ENCODE data around the gene ROBO1.
"Not testable (repeated sequence)": the region's sequence is repeated elsewhere in the genome, so short reads cannot be mapped to it uniquely, and the experiment has no call there.

Gene ROBO1

GRCh38 chr3:79236496-79236895 lies 531.3 kb downstream of the ROBO1 start:
- DNase-seq (ENCODE audit: low spot score): no peak

- DNase-seq (ENCODE audit: low spot score): no peak
Measured at GRCh38 chr3:79233431-79234060, 534.3 kb downstream of the ROBO1 start.

GRCh38 chr3:79230266-79230665 lies 537.5 kb downstream of the ROBO1 start:
- no peak for DNase-seq (ENCODE audit: low spot score)

GRCh38 chr3:79217096-79217495 lies 550.7 kb downstream of the ROBO1 start:
- no peak for DNase-seq (ENCODE audit: low spot score)

GRCh38 chr3:79215286-79215685 lies 552.5 kb downstream of the ROBO1 start:
- no peak for DNase-seq (ENCODE audit: low spot score)

GRCh38 chr3:79211586-79212359 lies 556.0 kb downstream of the ROBO1 start:
- DNase-seq (ENCODE audit: low spot score): no peak

- DNase-seq (ENCODE audit: low spot score): no peak
Measured at GRCh38 chr3:79204351-79204750, 563.4 kb downstream of the ROBO1 start.

- no peak for DNase-seq (ENCODE audit: low spot score)
Measured at GRCh38 chr3:79203144-79203519, 564.7 kb downstream of the ROBO1 start.

GRCh38 chr3:79202471-79203143 lies 565.2 kb downstream of the ROBO1 start:
- DNase-seq (ENCODE audit: low spot score): no peak

GRCh38 chr3:79200456-79200855 lies 567.3 kb downstream of the ROBO1 start:
- DNase-seq (ENCODE audit: low spot score): no peak

GRCh38 chr3:79199966-79200365 lies 567.8 kb downstream of the ROBO1 start:
- no peak for DNase-seq (ENCODE audit: low spot score)

- DNase-seq (ENCODE audit: low spot score): no peak
Measured at GRCh38 chr3:79187426-79187825, 580.4 kb downstream of the ROBO1 start.

- no peak for DNase-seq (ENCODE audit: low spot score)
Measured at GRCh38 chr3:79184251-79184650, 583.5 kb downstream of the ROBO1 start.

GRCh38 chr3:79183496-79183895 lies 584.3 kb downstream of the ROBO1 start:
- no peak for DNase-seq (ENCODE audit: low spot score)

- no peak for DNase-seq (ENCODE audit: low spot score)
Measured at GRCh38 chr3:79178471-79179180, 589.2 kb downstream of the ROBO1 start.

GRCh38 chr3:79175870-79176269 lies 591.9 kb downstream of the ROBO1 start:
- DNase-seq (ENCODE audit: low spot score): no peak

GRCh38 chr3:79173259-79173658 lies 594.5 kb downstream of the ROBO1 start:
- not testable (repeated sequence) for DNase-seq (ENCODE audit: low spot score)

- DNase-seq (ENCODE audit: low spot score): no peak
Measured at GRCh38 chr3:79172241-79172640, 595.6 kb downstream of the ROBO1 start.

GRCh38 chr3:79170021-79170420 lies 597.8 kb downstream of the ROBO1 start:
- DNase-seq (ENCODE audit: low spot score): no peak

GRCh38 chr3:79167651-79168416 lies 600.0 kb downstream of the ROBO1 start:
- DNase-seq (ENCODE audit: low spot score): peak; percentile 8

GRCh38 chr3:79162653-79163052 lies 605.1 kb downstream of the ROBO1 start:
- no peak for DNase-seq (ENCODE audit: low spot score)

GRCh38 chr3:79161941-79162340 lies 605.9 kb downstream of the ROBO1 start:
- no peak for DNase-seq (ENCODE audit: low spot score)
